ENCODE results near the gene MRPL10. TPM values are rescaled to one million over a fixed set of nuclear protein-coding genes. Genes with fewer than 3 reads are reported as not detected.

The MRPL10 gene
- total RNA-seq, 1 experiment from 2014 or later: 49.3 TPM

DNA sequence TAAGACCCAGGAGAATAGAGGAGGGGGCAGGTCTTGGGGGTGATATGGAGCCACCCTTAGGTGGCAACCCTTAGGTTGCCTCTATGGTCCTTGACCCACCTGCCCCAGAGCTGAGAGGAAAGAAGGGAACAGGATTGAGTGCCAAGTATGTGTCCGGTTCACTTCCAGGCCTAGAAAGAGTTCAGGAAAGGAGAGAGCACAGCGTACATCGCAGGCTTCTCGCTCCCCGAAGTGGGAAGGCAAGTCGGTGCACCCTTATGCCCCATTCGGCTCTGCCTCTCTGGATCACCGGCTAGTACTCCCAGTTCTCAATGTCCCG lies 19.0 kb upstream of the MRPL10 start:
- Mint-ChIP-seq H3K4me3 (ENCODE audit: unreplicated experiment) (peak overlapping the region; percentile 82), H3K27ac (ENCODE audit: low read depth, unreplicated experiment) (peak overlapping the region; percentile 78), H3K36me3 (ENCODE audit: insufficient read depth, unreplicated experiment) (no peaks in the 10 kb centered on the region), H3K9me3 (ENCODE audit: unreplicated experiment) (no peaks in the 10 kb centered on the region), H3K4me1 (ENCODE audit: insufficient read depth, unreplicated experiment) (peaks cover 15% of the 10 kb centered on the region), H3K27me3 (ENCODE audit: insufficient read depth, unreplicated experiment) (peaks cover 36% of the 10 kb centered on the region)
- BruUV-seq (replicated peaks): no TSS peak
- ChIA-PET POLR2A (interaction anchor here (0.9 to 3.4 kb wide), 8 partner anchors 10 to 200 kb away, joined by 3 to 23 read pairs (median 10); partner anchors contain the start of genes CDK5RAP3, LRRC46, MRPL10 and SCRN2), CTCF (interaction anchor here (0.8 to 18.5 kb wide), 12 partner anchors 9 to 168 kb away, joined by 3 to 523 read pairs (median 6); partner anchors contain the start of genes CDK5RAP3, SCRN2 and SP2)
- intact Hi-C loops (cut with micrococcal nuclease): no loop called here
- TF ChIP-seq, protein P1, sequence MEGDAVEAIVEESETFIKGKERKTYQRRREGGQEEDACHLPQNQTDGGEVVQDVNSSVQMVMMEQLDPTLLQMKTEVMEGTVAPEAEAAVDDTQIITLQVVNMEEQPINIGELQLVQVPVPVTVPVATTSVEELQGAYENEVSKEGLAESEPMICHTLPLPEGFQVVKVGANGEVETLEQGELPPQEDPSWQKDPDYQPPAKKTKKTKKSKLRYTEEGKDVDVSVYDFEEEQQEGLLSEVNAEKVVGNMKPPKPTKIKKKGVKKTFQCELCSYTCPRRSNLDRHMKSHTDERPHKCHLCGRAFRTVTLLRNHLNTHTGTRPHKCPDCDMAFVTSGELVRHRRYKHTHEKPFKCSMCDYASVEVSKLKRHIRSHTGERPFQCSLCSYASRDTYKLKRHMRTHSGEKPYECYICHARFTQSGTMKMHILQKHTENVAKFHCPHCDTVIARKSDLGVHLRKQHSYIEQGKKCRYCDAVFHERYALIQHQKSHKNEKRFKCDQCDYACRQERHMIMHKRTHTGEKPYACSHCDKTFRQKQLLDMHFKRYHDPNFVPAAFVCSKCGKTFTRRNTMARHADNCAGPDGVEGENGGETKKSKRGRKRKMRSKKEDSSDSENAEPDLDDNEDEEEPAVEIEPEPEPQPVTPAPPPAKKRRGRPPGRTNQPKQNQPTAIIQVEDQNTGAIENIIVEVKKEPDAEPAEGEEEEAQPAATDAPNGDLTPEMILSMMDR (IDR thresholded peaks at IDR 0.05; ENCODE audit: unreplicated experiment): no peak
- DNase-seq (ENCODE audit: unreplicated experiment): no peak

DNA sequence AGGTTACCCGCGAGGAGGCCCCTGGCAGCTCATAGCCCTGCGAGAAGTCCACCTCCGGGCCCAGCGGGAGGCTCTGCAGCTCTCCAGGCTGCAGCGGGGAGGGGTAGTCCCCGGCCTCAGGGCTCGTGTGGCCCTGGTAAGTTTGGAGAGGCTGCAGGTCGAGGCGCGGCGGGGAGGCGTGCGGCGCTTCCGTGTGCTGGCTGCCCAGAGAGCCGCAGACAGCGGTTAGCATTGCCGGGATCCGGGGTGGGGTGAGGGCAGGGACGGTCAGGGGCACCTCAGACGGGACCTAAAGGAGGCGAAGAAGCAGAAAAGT lies 16.8 kb upstream of the MRPL10 start:
- H3K36me3 Mint-ChIP-seq (ENCODE audit: insufficient read depth, unreplicated experiment): no peaks in the 10 kb centered on the region
- POLR2A ChIA-PET: interaction anchor here (0.6 to 3.4 kb wide), 3 partner anchors 41 to 57 kb away, joined by 3 to 23 read pairs (median 3); partner anchors contain the start of gene SP2
- intact Hi-C loops (cut with micrococcal nuclease): no loop called here

DNA sequence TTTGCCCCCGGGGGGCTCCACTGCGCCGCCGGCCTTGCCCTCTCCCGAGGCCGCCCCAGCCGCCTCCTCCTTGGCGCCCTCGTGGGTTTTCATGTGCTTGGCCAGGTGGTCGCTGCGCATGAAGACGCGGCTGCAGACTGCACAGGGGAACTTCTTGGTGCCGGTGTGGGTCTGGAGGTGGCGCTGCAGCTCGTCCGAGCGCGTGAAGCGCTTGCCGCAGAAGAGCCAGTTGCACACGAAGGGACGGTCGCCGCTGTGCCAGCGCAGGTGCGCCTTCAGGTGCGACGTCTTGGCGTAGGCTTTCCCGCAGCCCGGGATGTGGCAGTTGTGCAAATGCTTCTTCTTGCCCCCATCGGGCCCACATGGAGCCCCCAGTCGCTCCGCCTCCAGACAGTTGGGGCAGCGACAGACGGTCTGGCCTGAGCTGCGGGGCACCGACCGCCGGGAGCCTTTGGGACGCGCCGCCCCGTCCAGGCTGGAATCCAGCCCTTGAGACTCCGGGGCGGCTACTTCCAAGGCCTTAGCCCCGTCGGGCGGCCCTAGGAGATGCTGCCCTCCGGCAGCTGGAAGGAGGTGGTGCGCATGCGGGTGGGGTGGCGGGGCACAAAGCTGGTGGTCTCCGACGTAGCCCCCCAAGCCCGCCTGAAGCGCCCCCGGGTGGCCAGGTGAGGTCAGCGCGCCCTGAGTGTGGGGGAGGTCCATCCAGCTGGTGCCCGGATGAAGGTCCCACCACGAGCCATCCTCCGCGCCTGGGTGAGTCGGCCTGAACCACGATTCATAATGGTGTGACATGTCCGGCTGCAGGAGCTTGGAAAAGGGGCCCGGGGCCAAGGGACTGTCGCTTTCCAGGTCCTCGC lies 16.2 kb upstream of the MRPL10 start:
- DNase-seq (ENCODE audit: unreplicated experiment): no peak
- H3K27me3 Mint-ChIP-seq (ENCODE audit: insufficient read depth, unreplicated experiment): peaks cover 8% of the 10 kb centered on the region
- POLR2A ChIA-PET: interaction anchor here (0.7 to 1.2 kb wide), 3 partner anchors 42 to 276 kb away, joined by 3 read pairs; partner anchors contain the start of gene SP2
- H3K27ac Mint-ChIP-seq (ENCODE audit: low read depth, unreplicated experiment): no peak overlapping the region
- no TSS peak for BruUV-seq (replicated peaks)
- no peaks in the 10 kb centered on the region for H3K36me3 Mint-ChIP-seq (ENCODE audit: insufficient read depth, unreplicated experiment)
- H3K4me3 Mint-ChIP-seq (ENCODE audit: unreplicated experiment): no peak overlapping the region
- H3K9me3 Mint-ChIP-seq (ENCODE audit: unreplicated experiment): no peaks in the 10 kb centered on the region
- peaks cover 22% of the 10 kb centered on the region for H3K4me1 Mint-ChIP-seq (ENCODE audit: insufficient read depth, unreplicated experiment)
- intact Hi-C loops (cut with micrococcal nuclease): no loop called here
- CTCF ChIA-PET: interaction anchor here (0.6 to 18.5 kb wide), 7 partner anchors 11 to 123 kb away, joined by 3 to 523 read pairs (median 3); partner anchors contain the start of gene SP2
- TF ChIP-seq, protein P1 (IDR thresholded peaks at IDR 0.05; ENCODE audit: unreplicated experiment): peak; percentile 37

More for the DNA sequence above, 16.8 kb upstream of the MRPL10 start:
- Mint-ChIP-seq H3K4me3 (ENCODE audit: unreplicated experiment) (no peak overlapping the region), H3K27ac (ENCODE audit: low read depth, unreplicated experiment) (no peak overlapping the region), H3K4me1 (ENCODE audit: insufficient read depth, unreplicated experiment) (peaks cover 18% of the 10 kb centered on the region), H3K27me3 (ENCODE audit: insufficient read depth, unreplicated experiment) (peaks cover 14% of the 10 kb centered on the region), H3K9me3 (ENCODE audit: unreplicated experiment) (no peaks in the 10 kb centered on the region)
- DNase-seq (ENCODE audit: unreplicated experiment): no peak
- BruUV-seq (replicated peaks): no TSS peak
- CTCF ChIA-PET: interaction anchor here (0.6 to 18.5 kb wide), 8 partner anchors 10 to 170 kb away, joined by 3 to 523 read pairs (median 4); partner anchors contain the start of gene SP2
- TF ChIP-seq, protein P1 (IDR thresholded peaks at IDR 0.05; ENCODE audit: unreplicated experiment): no peak

DNA sequence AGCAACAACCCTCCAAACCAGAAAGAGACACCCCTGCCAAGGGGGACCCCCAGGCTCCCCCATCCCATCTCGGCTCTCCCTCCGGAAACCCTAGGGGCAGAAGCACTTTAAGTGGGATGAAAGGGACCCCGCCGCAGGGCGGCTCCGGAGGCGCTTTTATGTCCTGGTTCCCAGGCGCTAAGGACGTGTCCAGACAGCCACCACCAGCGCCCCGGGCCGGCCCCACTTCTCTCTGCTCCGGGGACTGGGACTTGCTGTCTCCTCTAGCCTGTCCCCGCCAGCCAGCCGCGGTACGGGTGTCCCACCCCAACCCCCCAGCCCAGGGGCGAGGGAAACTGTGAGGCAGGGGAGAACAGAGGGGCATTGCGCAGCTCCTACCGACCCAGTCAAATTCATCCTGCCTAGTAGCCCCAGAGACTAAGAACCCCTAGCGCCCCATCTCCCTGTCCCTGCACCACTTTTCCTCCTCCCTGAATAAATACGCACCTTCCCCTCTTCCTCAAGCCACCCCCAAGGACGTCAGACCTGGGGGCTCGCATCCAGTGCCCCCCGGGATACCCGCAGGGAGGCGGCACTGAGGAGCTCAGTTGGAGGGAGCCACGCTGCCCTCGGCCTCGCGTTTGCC lies 15.5 kb upstream of the MRPL10 start:
- H3K27ac Mint-ChIP-seq (ENCODE audit: low read depth, unreplicated experiment): no peak overlapping the region
- H3K4me1 Mint-ChIP-seq (ENCODE audit: insufficient read depth, unreplicated experiment): peaks cover 22% of the 10 kb centered on the region
- H3K27me3 Mint-ChIP-seq (ENCODE audit: insufficient read depth, unreplicated experiment): peaks cover under 1% of the 10 kb centered on the region
- ChIA-PET POLR2A (interaction anchor here (0.7 to 8.0 kb wide), 3 partner anchors 45 to 277 kb away, joined by 3 to 178 read pairs (median 3); partner anchors contain the start of gene SP2), CTCF (interaction anchor here (0.7 to 18.5 kb wide), 6 partner anchors 12 to 172 kb away, joined by 3 to 523 read pairs (median 4); partner anchors contain the start of gene SP2)
- H3K4me3 Mint-ChIP-seq (ENCODE audit: unreplicated experiment): no peak overlapping the region
- intact Hi-C loops (cut with micrococcal nuclease): no loop called here
- H3K36me3 Mint-ChIP-seq (ENCODE audit: insufficient read depth, unreplicated experiment): no peaks in the 10 kb centered on the region
- no TSS peak for BruUV-seq (replicated peaks)
- no peak for DNase-seq (ENCODE audit: unreplicated experiment)
- TF ChIP-seq, protein P1 (IDR thresholded peaks at IDR 0.05; ENCODE audit: unreplicated experiment): no peak
- no peaks in the 10 kb centered on the region for H3K9me3 Mint-ChIP-seq (ENCODE audit: unreplicated experiment)
